ENCODE measurements around the gene SRL. TPM values are rescaled to one million over a fixed set of nuclear protein-coding genes. Genes with fewer than 3 reads are reported as not detected.

The SRL gene
- polyA plus RNA-seq, 3 donors: not detected

- Mint-ChIP-seq H3K27ac (peak overlapping the region in 1 of 7 donors; percentile 18), H3K4me1 (peaks cover 15% of the 10 kb centered on the region), H3K36me3 (no peaks in the 10 kb centered on the region), H3K4me3 (no peak overlapping the region), H3K9me3 (no peaks in the 10 kb centered on the region), H3K27me3 (ENCODE audit: low read depth in 3 of 3) (peaks cover 6 to 44% (median 24%) of the 10 kb centered on the region in 3 donors)
- intact Hi-C loops (cut with micrococcal nuclease): no loop called here
- Histone ChIP-seq H3K27me3 (ENCODE audit: control insufficient read depth in 2 of 2, insufficient read depth in 2 of 2, low read length in 2 of 2) (peaks cover 0 to 17% of the 10 kb centered on the region in 2 donors), H3K79me2 (ENCODE audit: insufficient read depth, low read length) (no peaks in the 10 kb centered on the region), H3K36me3 (replicated peaks in 1 of 2; ENCODE audit: control insufficient read depth in 1 of 2, insufficient read depth in 2 of 2, low read length in 2 of 2) (no peaks in the 10 kb centered on the region), H4K20me1 (ENCODE audit: insufficient read depth, low read length) (no peaks in the 10 kb centered on the region), H3K9me3 (replicated peaks in 1 of 2; ENCODE audit: control insufficient read depth in 1 of 2, insufficient read depth in 1 of 2, low read length in 2 of 2) (no peaks in the 10 kb centered on the region), H3K4me3 (replicated peaks in 1 of 3; ENCODE audit: low read depth in 2 of 3, low read length in 3 of 3) (no peak overlapping the region), H3K9ac (ENCODE audit: insufficient read depth, low read length, poor library complexity, severe bottlenecking) (no peak overlapping the region), H2AFZ (ENCODE audit: insufficient read depth, low read depth, low read length, poor library complexity, severe bottlenecking) (no peak overlapping the region), H3K27ac (ENCODE audit: low read depth in 1 of 2, low read length in 2 of 2) (no peak overlapping the region), H3K4me1 (ENCODE audit: control insufficient read depth in 1 of 2, insufficient read depth in 2 of 2, low read length in 2 of 2) (peaks cover 14 to 17% of the 10 kb centered on the region in 2 donors), H3K4me2 (replicated peaks; ENCODE audit: extremely low read depth, low read length, poor library complexity, severe bottlenecking) (no peak overlapping the region)
- TF ChIP-seq CTCF (IDR thresholded peaks at IDR 0.05): no peak
- WGBS (ENCODE audit: insufficient coverage): 99% methylated on average over 12 of the region's 21 CpGs
- no peak for DNase-seq
Measured at GRCh38 chr16:4202615-4203345, 39.1 kb downstream of the SRL start.

- H3K4me1 Mint-ChIP-seq: peaks cover 6% of the 10 kb centered on the region
- Histone ChIP-seq H3K79me2 (ENCODE audit: insufficient read depth, low read length) (no peaks in the 10 kb centered on the region), H3K9ac (ENCODE audit: insufficient read depth, low read length, poor library complexity, severe bottlenecking) (no peak overlapping the region), H4K20me1 (ENCODE audit: insufficient read depth, low read length) (no peaks in the 10 kb centered on the region), H3K36me3 (replicated peaks in 1 of 2; ENCODE audit: control insufficient read depth in 1 of 2, insufficient read depth in 2 of 2, low read length in 2 of 2) (no peaks in the 10 kb centered on the region), H2AFZ (ENCODE audit: insufficient read depth, low read depth, low read length, poor library complexity, severe bottlenecking) (no peak overlapping the region), H3K4me1 (ENCODE audit: control insufficient read depth in 1 of 2, insufficient read depth in 2 of 2, low read length in 2 of 2) (peaks cover 6% of the 10 kb centered on the region in 2 donors), H3K9me3 (replicated peaks in 1 of 2; ENCODE audit: control insufficient read depth in 1 of 2, insufficient read depth in 1 of 2, low read length in 2 of 2) (no peaks in the 10 kb centered on the region), H3K27ac (ENCODE audit: low read depth in 1 of 2, low read length in 2 of 2) (no peak overlapping the region), H3K4me2 (replicated peaks; ENCODE audit: extremely low read depth, low read length, poor library complexity, severe bottlenecking) (no peak overlapping the region), H3K27me3 (ENCODE audit: control insufficient read depth in 2 of 2, insufficient read depth in 2 of 2, low read length in 2 of 2) (peaks cover 0 to 2% of the 10 kb centered on the region in 2 donors), H3K4me3 (replicated peaks in 1 of 3; ENCODE audit: low read depth in 2 of 3, low read length in 3 of 3) (no peak overlapping the region)
- TF ChIP-seq CTCF (IDR thresholded peaks at IDR 0.05): no peak
- no peak overlapping the region for H3K4me3 Mint-ChIP-seq
- no peaks in the 10 kb centered on the region for H3K36me3 Mint-ChIP-seq
- no CpG with 5 or more reads among the region's 1 CpG for WGBS (ENCODE audit: insufficient coverage)
- H3K27me3 Mint-ChIP-seq (ENCODE audit: low read depth in 3 of 3): peaks cover 2 to 25% (median 13%) of the 10 kb centered on the region in 3 donors
- peaks cover 0 to 3% (median 0%) of the 10 kb centered on the region in 7 donors for H3K9me3 Mint-ChIP-seq
- no peak overlapping the region for H3K27ac Mint-ChIP-seq
- intact Hi-C loops (cut with micrococcal nuclease): no loop called here
- no peak for DNase-seq
Measured at GRCh38 chr16:4200781-4201137, 41.1 kb downstream of the SRL start.
